ENCODE results near the gene SMU1. TPM values are rescaled to one million over a fixed set of nuclear protein-coding genes. Genes with fewer than 3 reads are reported as not detected.

Gene SMU1
- total RNA-seq, 1 donor from 2014 or later, result 20.5 TPM

GRCh38 chr9:33113799-33114547, 37.5 kb upstream of the SMU1 start:
- Histone ChIP-seq H3K4me3 (no peak overlapping the region), H3K27ac (no peak overlapping the region), H3K36me3 (peaks cover 91% of the 10 kb centered on the region), H3K9me3 (no peaks in the 10 kb centered on the region), H3K27me3 (ENCODE audit: low read depth) (no peaks in the 10 kb centered on the region), H3K4me1 (peaks cover 15% of the 10 kb centered on the region)
- ATAC-seq (no peak), DNase-seq (no peak)
- intact Hi-C loops (cut with DNase I), result no loop called here
- no peak for TF ChIP-seq CTCF (IDR thresholded peaks at IDR 0.05)

GRCh38 chr9:33112094-33112493, 35.6 kb upstream of the SMU1 start:
- intact Hi-C loops (cut with DNase I), result no loop called here

GRCh38 chr9:33111631-33112030, 35.2 kb upstream of the SMU1 start:
- H3K27me3 ChIP-seq (ENCODE audit: low read depth), result no peaks in the 10 kb centered on the region
- no peak overlapping the region for H3K27ac ChIP-seq
- H3K36me3 ChIP-seq, result peaks cover 72% of the 10 kb centered on the region
- ATAC-seq (no peak), DNase-seq (no peak)
- H3K4me3 ChIP-seq, result no peak overlapping the region
- no peaks in the 10 kb centered on the region for H3K9me3 ChIP-seq
- intact Hi-C loops (cut with DNase I), result no loop called here
- no peak for TF ChIP-seq CTCF (IDR thresholded peaks at IDR 0.05)
- peaks cover 14% of the 10 kb centered on the region for H3K4me1 ChIP-seq

More at GRCh38 chr9:33112094-33112493, 35.6 kb upstream of the SMU1 start:
- H3K4me1 ChIP-seq, result peaks cover 12% of the 10 kb centered on the region
- H3K9me3 ChIP-seq, result no peaks in the 10 kb centered on the region
- DNase-seq (no peak), ATAC-seq (no peak)
- no peak overlapping the region for H3K4me3 ChIP-seq
- no peak overlapping the region for H3K27ac ChIP-seq
- H3K27me3 ChIP-seq (ENCODE audit: low read depth), result no peaks in the 10 kb centered on the region
- no peak for TF ChIP-seq CTCF (IDR thresholded peaks at IDR 0.05)
- H3K36me3 ChIP-seq, result peaks cover 72% of the 10 kb centered on the region

DNA sequence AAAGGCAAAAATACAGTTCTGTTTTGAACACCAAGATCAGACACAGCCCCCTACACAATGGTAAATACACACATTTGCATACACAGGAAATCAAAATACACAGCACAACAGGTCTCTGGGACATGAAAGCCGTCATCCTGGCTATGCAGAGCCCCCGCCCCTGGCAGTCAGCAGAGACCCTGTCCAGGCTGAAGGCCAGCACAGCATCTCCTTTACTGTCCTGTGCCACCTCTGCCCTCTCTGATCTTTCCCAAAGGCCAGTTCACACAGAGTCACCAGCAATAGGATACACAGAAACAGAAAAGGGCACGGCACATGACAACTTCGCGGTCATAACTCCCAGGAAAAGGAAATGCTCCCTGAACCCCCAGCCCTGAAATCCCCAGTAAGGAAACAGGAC, 34.2 kb upstream of the SMU1 start:
- Histone ChIP-seq H3K4me1 (peaks cover 21% of the 10 kb centered on the region), H3K9me3 (no peaks in the 10 kb centered on the region), H3K27me3 (ENCODE audit: low read depth) (no peaks in the 10 kb centered on the region), H3K27ac (no peak overlapping the region), H3K36me3 (peaks cover 65% of the 10 kb centered on the region), H3K4me3 (no peak overlapping the region)
- no peak for ATAC-seq
- intact Hi-C loops (cut with DNase I), result no loop called here
- DNase-seq, result no peak
- TF ChIP-seq CTCF (IDR thresholded peaks at IDR 0.05), result no peak

DNA sequence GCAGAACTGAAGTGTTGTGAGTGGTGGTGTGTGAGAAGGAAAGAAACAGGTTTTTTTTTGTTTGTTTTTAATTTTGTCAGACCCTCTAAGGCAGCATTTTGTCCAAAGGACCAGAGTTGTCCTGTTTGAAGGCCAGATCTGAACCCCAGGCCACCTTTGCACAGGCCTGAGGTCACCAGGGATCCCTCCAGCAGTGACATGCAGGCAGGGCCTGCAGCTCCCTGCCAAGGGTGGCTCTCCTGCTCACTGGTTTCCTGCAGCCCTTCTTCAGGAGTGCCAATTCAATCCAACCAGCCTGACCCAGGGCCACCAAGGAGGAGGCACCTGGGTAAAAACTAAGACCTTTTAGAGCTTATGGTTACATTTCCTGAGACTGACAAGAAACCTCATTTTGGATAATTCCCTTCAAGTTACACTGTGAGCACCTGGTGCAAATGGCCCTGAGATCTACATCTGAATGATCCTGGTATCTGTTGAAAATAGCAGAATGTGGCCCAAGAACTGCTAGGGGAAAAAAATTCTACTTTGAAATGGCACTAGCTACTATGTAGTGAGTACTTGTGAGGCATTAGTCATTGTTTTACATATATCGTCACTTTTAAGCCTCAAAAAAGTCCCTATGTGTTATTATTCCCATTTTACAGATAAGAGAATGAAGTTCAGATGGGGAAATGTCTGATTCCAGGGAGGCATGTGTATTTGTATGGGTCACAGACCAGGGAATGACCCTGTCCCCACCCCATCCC, 33.5 kb upstream of the SMU1 start:
- intact Hi-C loops (cut with DNase I), result no loop called here
- TF ChIP-seq CTCF (IDR thresholded peaks at IDR 0.05), result no peak
- ATAC-seq, result no peak

More for the DNA sequence above, 33.5 kb upstream of the SMU1 start:
- Histone ChIP-seq H3K36me3 (peaks cover 58% of the 10 kb centered on the region), H3K4me1 (peaks cover 21% of the 10 kb centered on the region), H3K27me3 (ENCODE audit: low read depth) (no peaks in the 10 kb centered on the region), H3K9me3 (no peaks in the 10 kb centered on the region), H3K4me3 (no peak overlapping the region), H3K27ac (no peak overlapping the region)
- DNase-seq, result no peak
